ENCODE results near the gene LIMS1. TPM values are rescaled to one million over a fixed set of nuclear protein-coding genes. Genes with fewer than 3 reads are reported as not detected.
"Not testable (repeated sequence)": the region's sequence is repeated elsewhere in the genome, so short reads cannot be mapped to it uniquely, and the experiment has no call there.

Gene LIMS1
- total RNA-seq, 1 experiment from 2014 or later: 101 TPM

- intact Hi-C loops (cut with micrococcal nuclease; ENCODE audit: unreplicated experiment) (no loop called here), in situ Hi-C loops (cut with HindIII; ENCODE audit: low pct_unique_long_range_greater_than_20kb, low sequenced_read_pairs) (no loop called here)
- no TSS peak for BruUV-seq (replicated peaks)
- TF ChIP-seq, protein P1, sequence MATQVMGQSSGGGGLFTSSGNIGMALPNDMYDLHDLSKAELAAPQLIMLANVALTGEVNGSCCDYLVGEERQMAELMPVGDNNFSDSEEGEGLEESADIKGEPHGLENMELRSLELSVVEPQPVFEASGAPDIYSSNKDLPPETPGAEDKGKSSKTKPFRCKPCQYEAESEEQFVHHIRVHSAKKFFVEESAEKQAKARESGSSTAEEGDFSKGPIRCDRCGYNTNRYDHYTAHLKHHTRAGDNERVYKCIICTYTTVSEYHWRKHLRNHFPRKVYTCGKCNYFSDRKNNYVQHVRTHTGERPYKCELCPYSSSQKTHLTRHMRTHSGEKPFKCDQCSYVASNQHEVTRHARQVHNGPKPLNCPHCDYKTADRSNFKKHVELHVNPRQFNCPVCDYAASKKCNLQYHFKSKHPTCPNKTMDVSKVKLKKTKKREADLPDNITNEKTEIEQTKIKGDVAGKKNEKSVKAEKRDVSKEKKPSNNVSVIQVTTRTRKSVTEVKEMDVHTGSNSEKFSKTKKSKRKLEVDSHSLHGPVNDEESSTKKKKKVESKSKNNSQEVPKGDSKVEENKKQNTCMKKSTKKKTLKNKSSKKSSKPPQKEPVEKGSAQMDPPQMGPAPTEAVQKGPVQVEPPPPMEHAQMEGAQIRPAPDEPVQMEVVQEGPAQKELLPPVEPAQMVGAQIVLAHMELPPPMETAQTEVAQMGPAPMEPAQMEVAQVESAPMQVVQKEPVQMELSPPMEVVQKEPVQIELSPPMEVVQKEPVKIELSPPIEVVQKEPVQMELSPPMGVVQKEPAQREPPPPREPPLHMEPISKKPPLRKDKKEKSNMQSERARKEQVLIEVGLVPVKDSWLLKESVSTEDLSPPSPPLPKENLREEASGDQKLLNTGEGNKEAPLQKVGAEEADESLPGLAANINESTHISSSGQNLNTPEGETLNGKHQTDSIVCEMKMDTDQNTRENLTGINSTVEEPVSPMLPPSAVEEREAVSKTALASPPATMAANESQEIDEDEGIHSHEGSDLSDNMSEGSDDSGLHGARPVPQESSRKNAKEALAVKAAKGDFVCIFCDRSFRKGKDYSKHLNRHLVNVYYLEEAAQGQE (IDR thresholded peaks at IDR 0.05; ENCODE audit: insufficient read depth in 1 of 2, low read depth in 2 of 2, low read length in 1 of 2): no peak
- TF ChIP-seq, protein P2, sequence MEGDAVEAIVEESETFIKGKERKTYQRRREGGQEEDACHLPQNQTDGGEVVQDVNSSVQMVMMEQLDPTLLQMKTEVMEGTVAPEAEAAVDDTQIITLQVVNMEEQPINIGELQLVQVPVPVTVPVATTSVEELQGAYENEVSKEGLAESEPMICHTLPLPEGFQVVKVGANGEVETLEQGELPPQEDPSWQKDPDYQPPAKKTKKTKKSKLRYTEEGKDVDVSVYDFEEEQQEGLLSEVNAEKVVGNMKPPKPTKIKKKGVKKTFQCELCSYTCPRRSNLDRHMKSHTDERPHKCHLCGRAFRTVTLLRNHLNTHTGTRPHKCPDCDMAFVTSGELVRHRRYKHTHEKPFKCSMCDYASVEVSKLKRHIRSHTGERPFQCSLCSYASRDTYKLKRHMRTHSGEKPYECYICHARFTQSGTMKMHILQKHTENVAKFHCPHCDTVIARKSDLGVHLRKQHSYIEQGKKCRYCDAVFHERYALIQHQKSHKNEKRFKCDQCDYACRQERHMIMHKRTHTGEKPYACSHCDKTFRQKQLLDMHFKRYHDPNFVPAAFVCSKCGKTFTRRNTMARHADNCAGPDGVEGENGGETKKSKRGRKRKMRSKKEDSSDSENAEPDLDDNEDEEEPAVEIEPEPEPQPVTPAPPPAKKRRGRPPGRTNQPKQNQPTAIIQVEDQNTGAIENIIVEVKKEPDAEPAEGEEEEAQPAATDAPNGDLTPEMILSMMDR (IDR thresholded peaks at IDR 0.05): no peak
- no peak for TF ChIP-seq TCF7L2 (IDR thresholded peaks at IDR 0.05; ENCODE audit: low read depth, low read length)
- no peak for TF ChIP-seq SIN3A (IDR thresholded peaks at IDR 0.05; ENCODE audit: borderline replicate concordance, insufficient read depth, low read depth, low read length)
- no peak for TF ChIP-seq POLR2AphosphoS5 (IDR thresholded peaks at IDR 0.05; ENCODE audit: low read depth, low read length)
- ChIA-PET CTCF (no interaction called here), POLR2A (no interaction called here)
- no peak overlapping the region; the same call in 1 of the 2 replicates for H3K27ac ChIP-seq (ENCODE audit: low read length)
- no peaks in the 10 kb centered on the region for H3K36me3 ChIP-seq (ENCODE audit: control insufficient read depth, insufficient read depth, low read length)
- no peaks in the 10 kb centered on the region for H3K9me3 ChIP-seq (ENCODE audit: control insufficient read depth, insufficient read depth, low read depth, low read length)
- H3K4me3 ChIP-seq (ENCODE audit: low read depth in 2 of 2, low read length in 2 of 2): no peak overlapping the region
- ATAC-seq (no peak), DNase-seq (ENCODE audit: low read depth, low spot score) (no peak)
- H3K4me1 ChIP-seq (ENCODE audit: control insufficient read depth, insufficient read depth, low read length): peaks cover 14% of the 10 kb centered on the region
- H3K27me3 ChIP-seq (ENCODE audit: control insufficient read depth, insufficient read depth, low read length): no peaks in the 10 kb centered on the region
Measured at GRCh38 chr2:108643261-108643849, 109.1 kb downstream of the LIMS1 start.

DNA sequence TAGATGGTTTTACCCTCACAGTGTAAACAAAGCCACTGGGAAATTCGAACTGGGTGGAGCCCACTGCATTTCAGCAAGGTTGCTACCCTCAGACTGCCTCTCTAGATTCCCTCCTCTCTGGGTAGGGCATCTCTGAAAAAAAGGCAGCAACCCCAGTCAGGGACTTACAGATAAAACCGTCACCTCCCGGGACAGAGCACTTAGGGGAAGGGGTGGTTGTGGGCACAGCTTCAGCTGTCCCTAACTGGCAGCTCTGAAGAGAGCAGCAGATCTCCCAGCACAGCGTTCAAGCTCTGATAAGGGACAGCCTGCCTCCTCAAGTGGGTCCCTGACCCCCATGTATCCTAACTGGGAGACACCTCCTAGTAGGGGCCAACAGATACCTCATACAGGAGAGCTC lies 109.6 kb downstream of the LIMS1 start:
- DNase-seq (ENCODE audit: low read depth, low spot score); H3K27ac ChIP-seq (ENCODE audit: low read length); intact Hi-C loops (cut with micrococcal nuclease; ENCODE audit: unreplicated experiment); H3K36me3 ChIP-seq (ENCODE audit: control insufficient read depth, insufficient read depth, low read length); CTCF ChIA-PET; POLR2A ChIA-PET; H3K27me3 ChIP-seq (ENCODE audit: control insufficient read depth, insufficient read depth, low read length); ATAC-seq; H3K9me3 ChIP-seq (ENCODE audit: control insufficient read depth, insufficient read depth, low read depth, low read length); H3K4me3 ChIP-seq (ENCODE audit: low read depth in 2 of 2, low read length in 2 of 2); in situ Hi-C loops (cut with HindIII; ENCODE audit: low pct_unique_long_range_greater_than_20kb, low sequenced_read_pairs); BruUV-seq (replicated peaks): not testable (repeated sequence)
- H3K4me1 ChIP-seq (ENCODE audit: control insufficient read depth, insufficient read depth, low read length): peaks cover 14% of the 10 kb centered on the region

DNA sequence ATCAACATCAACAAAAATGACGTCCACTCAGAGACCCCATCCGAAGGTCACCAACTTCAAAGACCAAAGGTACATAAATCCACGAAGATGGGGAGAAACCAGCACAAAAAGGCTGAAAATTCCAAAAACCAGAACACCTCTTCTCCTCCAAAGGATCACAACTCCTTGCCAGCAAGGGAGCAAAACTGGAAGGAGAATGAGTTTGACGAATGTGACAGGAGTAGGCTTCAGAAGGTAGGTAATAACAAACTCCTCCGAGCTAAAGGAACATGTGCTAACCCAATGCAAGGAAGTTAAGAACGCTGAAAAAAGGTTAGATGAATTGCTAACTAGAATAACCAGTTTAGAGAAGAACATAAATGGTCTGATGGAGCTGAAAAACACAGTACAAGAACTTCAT lies 110.2 kb downstream of the LIMS1 start:
- H3K4me3 ChIP-seq (ENCODE audit: low read depth in 2 of 2, low read length in 2 of 2); ATAC-seq; DNase-seq (ENCODE audit: low read depth, low spot score); in situ Hi-C loops (cut with HindIII; ENCODE audit: low pct_unique_long_range_greater_than_20kb, low sequenced_read_pairs); CTCF ChIA-PET; POLR2A ChIA-PET; intact Hi-C loops (cut with micrococcal nuclease; ENCODE audit: unreplicated experiment); H3K27me3 ChIP-seq (ENCODE audit: control insufficient read depth, insufficient read depth, low read length); H3K27ac ChIP-seq (ENCODE audit: low read length); H3K9me3 ChIP-seq (ENCODE audit: control insufficient read depth, insufficient read depth, low read depth, low read length); BruUV-seq (replicated peaks); H3K36me3 ChIP-seq (ENCODE audit: control insufficient read depth, insufficient read depth, low read length): not testable (repeated sequence)
- peaks cover 14% of the 10 kb centered on the region for H3K4me1 ChIP-seq (ENCODE audit: control insufficient read depth, insufficient read depth, low read length)

DNA sequence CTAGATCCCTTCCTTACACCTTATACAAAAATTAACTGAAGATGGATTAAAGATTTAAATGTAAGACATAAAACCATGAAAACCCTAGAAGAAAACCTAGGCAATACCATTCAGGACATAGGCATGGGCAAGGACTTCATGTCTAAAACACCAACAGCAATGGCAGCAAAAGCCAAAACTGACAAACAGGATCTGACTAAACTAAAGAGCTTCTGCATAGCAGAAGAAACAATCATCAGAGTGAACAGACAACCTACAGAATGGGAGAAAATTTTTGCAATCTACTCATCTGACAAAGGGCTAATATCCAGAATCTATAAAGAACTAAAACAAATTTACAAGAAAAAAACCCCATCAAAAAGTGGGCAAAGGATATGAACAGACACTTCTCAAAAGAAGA lies 114.5 kb downstream of the LIMS1 start:
- BruUV-seq (replicated peaks); DNase-seq (ENCODE audit: low read depth, low spot score); H3K27me3 ChIP-seq (ENCODE audit: control insufficient read depth, insufficient read depth, low read length); H3K9me3 ChIP-seq (ENCODE audit: control insufficient read depth, insufficient read depth, low read depth, low read length); H3K4me1 ChIP-seq (ENCODE audit: control insufficient read depth, insufficient read depth, low read length); ATAC-seq; POLR2A ChIA-PET; H3K36me3 ChIP-seq (ENCODE audit: control insufficient read depth, insufficient read depth, low read length); H3K27ac ChIP-seq (ENCODE audit: low read length); in situ Hi-C loops (cut with HindIII; ENCODE audit: low pct_unique_long_range_greater_than_20kb, low sequenced_read_pairs); intact Hi-C loops (cut with micrococcal nuclease; ENCODE audit: unreplicated experiment); CTCF ChIA-PET; H3K4me3 ChIP-seq (ENCODE audit: low read depth in 2 of 2, low read length in 2 of 2): not testable (repeated sequence)

DNA sequence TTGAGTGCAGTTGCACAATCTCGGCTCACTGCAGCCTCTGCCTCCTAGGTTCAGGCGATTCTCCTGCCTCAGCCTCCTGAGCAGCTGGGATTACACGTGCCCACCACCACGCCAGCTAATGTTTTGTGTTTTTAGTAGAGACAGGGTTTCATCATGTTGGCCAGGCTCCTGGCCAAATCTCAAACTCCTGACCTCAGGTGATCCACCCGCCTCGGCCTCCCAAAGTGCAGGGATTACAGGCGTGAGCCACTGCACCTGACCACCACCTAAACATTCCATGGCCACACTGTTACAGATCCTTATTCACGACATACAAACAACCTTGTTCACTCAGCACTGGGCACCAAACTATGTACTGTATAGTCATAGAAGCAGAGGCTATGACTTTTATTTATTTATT lies 116.2 kb downstream of the LIMS1 start:
- not testable (repeated sequence) for ATAC-seq

More for the DNA sequence above, 116.2 kb downstream of the LIMS1 start:
- in situ Hi-C loops (cut with HindIII; ENCODE audit: low pct_unique_long_range_greater_than_20kb, low sequenced_read_pairs); H3K4me3 ChIP-seq (ENCODE audit: low read depth in 2 of 2, low read length in 2 of 2); BruUV-seq (replicated peaks); POLR2A ChIA-PET; intact Hi-C loops (cut with micrococcal nuclease; ENCODE audit: unreplicated experiment); H3K36me3 ChIP-seq (ENCODE audit: control insufficient read depth, insufficient read depth, low read length); H3K4me1 ChIP-seq (ENCODE audit: control insufficient read depth, insufficient read depth, low read length); H3K27ac ChIP-seq (ENCODE audit: low read length); DNase-seq (ENCODE audit: low read depth, low spot score); H3K27me3 ChIP-seq (ENCODE audit: control insufficient read depth, insufficient read depth, low read length); H3K9me3 ChIP-seq (ENCODE audit: control insufficient read depth, insufficient read depth, low read depth, low read length); CTCF ChIA-PET: not testable (repeated sequence)
